Suprapubic skin (tissue), 4 donors: ENCODE measurements around the gene PRR15L. TPM values are rescaled to one million over a fixed set of nuclear protein-coding genes. Genes with fewer than 3 reads are reported as not detected.
A peak's percentile ranks its signal among the peaks of the same experiment; 100 is the strongest.
"Not testable (repeated sequence)": the region's sequence is repeated elsewhere in the genome, so short reads cannot be mapped to it uniquely, and the experiment has no call there.

Experiments
- DNase-seq, 2 donors: peaks; one replicate each; pipeline ENCODE4 v3.0.0-alpha.2; 2019; ENCODE audit warnings: low spot score in 2 of 2
- H3K27ac ChIP-seq: fragments of 200-600 bp; sonication (generic); one replicate; pipeline ENCODE4 v1.5.1; 2019
- H3K27me3 ChIP-seq: fragments of 200-600 bp; sonication (generic); one replicate; pipeline ENCODE4 v1.5.1; 2019
- H3K36me3 ChIP-seq: fragments of 200-600 bp; sonication (generic); one replicate; pipeline ENCODE4 v1.5.1; 2019
- H3K4me1 ChIP-seq: fragments of 200-600 bp; sonication (generic); one replicate; pipeline ENCODE4 v1.5.1; 2019
- H3K4me3 ChIP-seq: fragments of 200-600 bp; sonication (generic); one replicate; pipeline ENCODE4 v1.5.1; 2019; ENCODE audit warnings: mild to moderate bottlenecking
- H3K9me3 ChIP-seq: fragments of 200-600 bp; sonication (generic); one replicate; pipeline ENCODE4 v1.5.1; 2019
- CTCF ChIP-seq, 2 donors: fragments of 200-600 bp in 1 of 2; fragments of 450-650 bp in 1 of 2; sonication (generic) in 1 of 2; IDR thresholded peaks; one replicate each; pipeline ENCODE4 v1.5.1; 2016 to 2019; ENCODE audit warnings: antibody characterized with exemption in 2 of 2, mild to moderate bottlenecking in 1 of 2, moderate library complexity in 1 of 2
- EP300 ChIP-seq: sonication (generic); formaldehyde crosslinking; IDR thresholded peaks from one replicate; pipeline ENCODE4 v1.6.1; 2017; ENCODE audit warnings: antibody characterized with exemption
- POLR2A ChIP-seq, 2 donors: fragments of 450-650 bp; IDR thresholded peaks; one replicate each; pipeline ENCODE4 v1.6.1; 2017; ENCODE audit warnings: antibody characterized with exemption in 2 of 2, mild to moderate bottlenecking in 2 of 2, moderate library complexity in 2 of 2
- POLR2AphosphoS5 ChIP-seq, 3 donors: sonication (generic); formaldehyde crosslinking; IDR thresholded peaks; one replicate each; pipeline ENCODE4 v1.6.1; 2017; ENCODE audit warnings: antibody characterized with exemption in 3 of 3
- WGBS: methylation state at CpG from one replicate; pipeline ENCODE4 v1.1.5; 2018; 5-methylcytosine and 5-hydroxymethylcytosine counted together
- total RNA-seq, 4 donors: library from RNA; depleted of rRNA; stranded (reverse); fragments of >200 nt; gene quantifications; one replicate each; pipeline ENCODE4 v1.1.0, GENCODE V29; 2016

PRR15L gene
- total RNA-seq, 4 donors from 2014 or later, result 11.4 to 27.1 (median 21.8) TPM

DNA sequence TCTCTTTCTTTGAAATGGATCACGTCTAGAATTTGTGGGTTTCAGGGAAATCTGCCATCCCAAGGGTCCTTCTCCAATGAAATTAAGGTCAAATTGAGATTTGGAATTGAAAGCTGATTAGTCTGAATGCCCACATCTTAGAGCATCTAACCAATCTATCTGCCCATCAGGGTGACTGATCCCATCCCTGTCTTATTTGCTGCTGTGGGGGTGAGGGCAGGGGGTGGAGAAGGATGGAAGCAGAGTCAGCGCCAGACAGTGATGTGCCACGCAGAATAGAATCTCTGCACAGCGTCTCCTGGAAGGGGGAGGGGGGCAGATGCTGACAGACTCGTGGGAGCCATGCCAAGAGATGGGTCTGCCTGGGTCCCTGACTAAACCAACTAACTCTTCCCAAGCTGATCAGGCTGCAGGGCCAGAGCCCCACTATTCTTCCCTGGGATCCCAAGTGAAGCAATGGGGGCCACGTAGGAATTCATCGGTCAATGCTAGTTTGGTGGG, 45.3 kb upstream of the PRR15L start:
- WGBS, result 70% methylated on average over 7 of the region's 7 CpGs
- peaks cover 19% of the 10 kb centered on the region for H3K4me1 ChIP-seq
- no peak overlapping the region for H3K4me3 ChIP-seq
- H3K9me3 ChIP-seq, result no peaks in the 10 kb centered on the region
- H3K27me3 ChIP-seq, result no peaks in the 10 kb centered on the region
- peak overlapping the region; percentile 39 for H3K27ac ChIP-seq
- TF ChIP-seq POLR2AphosphoS5 (IDR thresholded peaks at IDR 0.05) (no peak), CTCF (IDR thresholded peaks at IDR 0.05) (no peak)
- no peaks in the 10 kb centered on the region for H3K36me3 ChIP-seq
- no peak for DNase-seq

DNA sequence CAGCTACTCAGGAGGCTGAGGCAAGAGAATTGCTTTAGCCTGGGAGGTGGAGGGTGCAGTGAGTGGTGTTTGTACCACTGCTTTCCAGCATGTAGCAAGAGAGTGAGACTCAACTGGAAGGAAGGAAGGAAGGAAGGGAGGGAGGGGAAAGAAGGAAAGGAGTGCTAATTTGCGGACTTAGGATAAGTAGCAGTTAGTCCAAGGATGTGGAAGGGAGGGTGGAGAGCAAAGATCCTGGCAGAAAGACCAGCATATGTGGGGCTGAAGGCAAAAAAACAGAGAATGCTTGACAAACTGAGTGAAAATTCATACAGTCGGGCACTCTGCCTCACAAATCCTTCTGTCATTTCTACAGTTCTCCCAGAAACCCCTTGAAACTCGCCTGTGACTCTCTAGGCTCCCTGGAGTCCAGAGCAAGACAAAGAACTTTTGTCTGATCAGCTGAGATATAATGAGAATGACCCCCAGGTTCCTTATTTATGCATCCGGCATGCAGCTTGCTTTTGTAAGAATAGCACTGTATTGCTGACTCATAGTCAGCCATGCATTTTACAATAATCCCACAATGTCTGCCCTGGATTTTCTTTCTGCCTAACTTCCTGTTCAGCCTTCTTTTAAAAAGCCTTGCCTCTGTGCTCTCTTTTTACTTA, 44.7 kb upstream of the PRR15L start:
- no peaks in the 10 kb centered on the region for H3K36me3 ChIP-seq
- peaks cover 19% of the 10 kb centered on the region for H3K4me1 ChIP-seq
- H3K27ac ChIP-seq, result peak overlapping the region; percentile 46
- no peak for DNase-seq
- H3K4me3 ChIP-seq, result no peak overlapping the region
- TF ChIP-seq EP300 (no peak), POLR2A (IDR thresholded peaks at IDR 0.05) (no peak), POLR2AphosphoS5 (IDR thresholded peaks at IDR 0.05) (no peak), CTCF (IDR thresholded peaks at IDR 0.05) (no peak)
- no peaks in the 10 kb centered on the region for H3K9me3 ChIP-seq
- WGBS, result 46% methylated on average over 4 of the region's 4 CpGs
- no peaks in the 10 kb centered on the region for H3K27me3 ChIP-seq

- H3K4me3 ChIP-seq, H3K9me3 ChIP-seq, H3K36me3 ChIP-seq, H3K27me3 ChIP-seq, DNase-seq, H3K27ac ChIP-seq: not testable (repeated sequence)
- peaks cover 19% of the 10 kb centered on the region for H3K4me1 ChIP-seq
- WGBS, result 91% methylated on average over 5 of the region's 5 CpGs
These were observed 44.0 kb upstream of the PRR15L start for GRCh38 chr17:48001657-48002056.

- Histone ChIP-seq H3K9me3 (no peaks in the 10 kb centered on the region), H3K36me3 (no peaks in the 10 kb centered on the region), H3K4me1 (peaks cover 19% of the 10 kb centered on the region), H3K27ac (no peak overlapping the region), H3K27me3 (no peaks in the 10 kb centered on the region), H3K4me3 (no peak overlapping the region)
- WGBS, result 71% methylated on average over 1 of the region's 1 CpG
- DNase-seq, result no peak
- TF ChIP-seq POLR2AphosphoS5 (IDR thresholded peaks at IDR 0.05) (no peak), EP300 (no peak), POLR2A (IDR thresholded peaks at IDR 0.05) (no peak), CTCF (IDR thresholded peaks at IDR 0.05) (no peak)
These were observed 43.5 kb upstream of the PRR15L start for GRCh38 chr17:48001197-48001596.

- DNase-seq, result no peak
- TF ChIP-seq POLR2AphosphoS5 (IDR thresholded peaks at IDR 0.05) (no peak), EP300 (no peak), CTCF (IDR thresholded peaks at IDR 0.05) (no peak), POLR2A (IDR thresholded peaks at IDR 0.05) (no peak)
- H3K27me3 ChIP-seq, result no peaks in the 10 kb centered on the region
- H3K9me3 ChIP-seq, result no peaks in the 10 kb centered on the region
- no peak overlapping the region for H3K4me3 ChIP-seq
- H3K4me1 ChIP-seq, result peaks cover 19% of the 10 kb centered on the region
- H3K36me3 ChIP-seq, result no peaks in the 10 kb centered on the region
- WGBS, result 52% methylated on average over 4 of the region's 4 CpGs
- H3K27ac ChIP-seq, result no peak overlapping the region
These were observed 41.9 kb upstream of the PRR15L start for GRCh38 chr17:47999582-47999981.

DNA sequence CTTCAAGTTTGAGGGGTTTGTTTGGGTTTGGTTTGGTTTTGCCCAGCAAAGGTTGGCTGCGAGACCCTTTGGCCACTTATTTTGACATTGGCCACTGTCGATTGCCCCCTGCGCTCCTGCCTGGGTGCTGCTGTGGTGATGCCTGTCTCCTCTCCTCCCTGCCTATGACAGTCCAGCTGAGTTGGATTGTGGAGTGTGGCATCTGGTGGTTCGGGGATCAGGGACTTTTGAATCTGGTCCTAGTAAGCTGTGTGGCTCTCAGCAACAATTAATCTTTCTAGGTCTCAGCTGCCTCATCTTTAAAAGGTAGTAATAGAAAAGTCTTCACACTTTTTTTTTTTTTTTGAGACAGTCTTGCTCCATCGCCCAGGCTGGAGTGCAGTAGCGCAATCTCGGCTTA, 40.4 kb upstream of the PRR15L start:
- no peaks in the 10 kb centered on the region for H3K9me3 ChIP-seq
- TF ChIP-seq EP300 (no peak), CTCF (IDR thresholded peaks at IDR 0.05) (no peak), POLR2A (IDR thresholded peaks at IDR 0.05) (no peak), POLR2AphosphoS5 (IDR thresholded peaks at IDR 0.05) (no peak)
- no peaks in the 10 kb centered on the region for H3K36me3 ChIP-seq
- WGBS, result 92% methylated on average over 7 of the region's 7 CpGs
- no peak overlapping the region for H3K4me3 ChIP-seq
- DNase-seq, result no peak
- no peaks in the 10 kb centered on the region for H3K27me3 ChIP-seq
- no peak overlapping the region for H3K27ac ChIP-seq
- peaks cover 12% of the 10 kb centered on the region for H3K4me1 ChIP-seq
